ENCODE data around the gene SETD5.

DNA sequence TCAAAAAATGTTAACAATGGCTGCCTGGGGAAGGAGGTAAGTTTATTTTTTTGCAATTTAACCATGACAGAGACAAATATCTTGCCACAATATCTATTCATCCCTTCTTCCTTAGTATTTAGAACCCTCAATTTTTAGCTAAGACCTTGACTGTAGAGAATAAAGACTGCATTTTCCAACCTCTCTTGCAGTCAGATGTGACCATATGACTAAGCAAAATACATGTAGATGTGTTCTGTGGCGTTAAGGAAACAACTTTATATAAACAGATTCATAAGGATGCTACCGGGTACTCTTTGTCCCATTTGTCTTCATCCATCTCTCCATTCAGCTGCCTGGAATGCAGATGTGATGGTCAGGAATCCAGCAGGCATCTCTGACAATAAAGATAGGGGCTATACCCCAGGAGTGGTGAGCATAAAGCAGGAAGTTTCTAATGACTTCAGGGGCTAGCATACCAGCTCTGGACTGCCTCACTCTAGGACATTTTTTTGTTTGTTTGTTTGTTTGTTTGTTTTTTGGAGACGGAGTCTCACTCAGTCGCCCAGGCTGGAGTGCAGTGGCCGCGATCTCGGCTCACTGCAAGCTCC, 115.1 kb downstream of the SETD5 start:
- no peak for TF ChIP-seq EZH2 (IDR thresholded peaks at IDR 0.05)
- TF ChIP-seq POLR2AphosphoS5 (IDR thresholded peaks at IDR 0.05; ENCODE audit: borderline replicate concordance, low read depth, low read length), result no peak
- TF ChIP-seq FOXP2 (optimal IDR thresholded peaks at IDR 0.05; ENCODE audit: control extremely low read depth, extremely low read length, insufficient read depth), result no peak

Measured in SK-N-MC (cell line).